Natural killer cell (primary cell): ENCODE results near the gene SMARCD1. TPM values are rescaled to one million over a fixed set of nuclear protein-coding genes. Genes with fewer than 3 reads are reported as not detected.

Experiments used
- ATAC-seq, 3 donors: fragments of 150-1000 bp in 2 of 3; fragments of 200-7000 bp in 1 of 3; cut with Tn5 transposase; 1 replicate in 1 of 3; 2 replicates in 2 of 3; pipeline ENCODE4 v1.10.0; 2021; ENCODE audit warnings: mild to moderate bottlenecking in 2 of 3, moderate library complexity in 2 of 3
- DNase-seq, 2 donors: peaks; one replicate each; pipeline versions ENCODE4 v3.0.0 to v3.0.0-alpha.2; 2013 to 2021; ENCODE audit warnings: mixed read lengths in 1 of 2
- H3K27ac ChIP-seq: one replicate; pipeline ENCODE4 v1.5.1; 2013; ENCODE audit warnings: mild to moderate bottlenecking, low read length
- H3K27me3 ChIP-seq: one replicate; pipeline ENCODE4 v1.6.1; 2013; ENCODE audit warnings: low read length; ENCODE audit not compliant: control insufficient read depth, insufficient read depth
- H3K36me3 ChIP-seq: one replicate; pipeline ENCODE4 v1.6.1; 2013; ENCODE audit warnings: low read length; ENCODE audit not compliant: control insufficient read depth, insufficient read depth
- H3K4me1 ChIP-seq: one replicate; pipeline ENCODE4 v1.6.1; 2013; ENCODE audit warnings: low read length; ENCODE audit not compliant: control insufficient read depth, insufficient read depth
- H3K4me3 ChIP-seq: one replicate; pipeline ENCODE4 v1.5.1; 2013; ENCODE audit warnings: low read length
- H3K9me3 ChIP-seq: one replicate; pipeline ENCODE4 v1.6.1; 2013; ENCODE audit warnings: low read length; ENCODE audit not compliant: control insufficient read depth, insufficient read depth
- H3K27ac Mint-ChIP-seq, 2 donors: one replicate each; pipeline ENCODE4 v1.8.0; 2022; ENCODE audit warnings: mild to moderate bottlenecking in 2 of 2, mixed read lengths in 2 of 2, moderate library complexity in 1 of 2
- H3K27me3 Mint-ChIP-seq, 2 donors: one replicate each; pipeline ENCODE4 v1.8.0; 2022; ENCODE audit warnings: low read depth in 2 of 2, mixed read lengths in 2 of 2
- H3K36me3 Mint-ChIP-seq: one replicate; pipeline ENCODE4 v1.8.0; 2022; ENCODE audit warnings: mixed read lengths
- H3K4me1 Mint-ChIP-seq, 2 donors: one replicate each; pipeline ENCODE4 v1.8.0; 2022; ENCODE audit warnings: mixed read lengths in 2 of 2
- H3K4me3 Mint-ChIP-seq: one replicate; pipeline ENCODE4 v1.8.0; 2022; ENCODE audit warnings: mild to moderate bottlenecking, moderate library complexity, mixed read lengths
- H3K9me3 Mint-ChIP-seq, 2 donors: one replicate each; pipeline ENCODE4 v1.8.0; 2022; ENCODE audit warnings: mixed read lengths in 2 of 2
- CTCF ChIP-seq: fragments of 200-600 bp; IDR thresholded peaks from one replicate; pipeline ENCODE4 v1.8.0; 2022; ENCODE audit warnings: antibody characterized with exemption
- WGBS: methylation state at CpG from one replicate; pipeline ENCODE4 v1.1.7; 2013; ENCODE audit warnings: missing lambda C conversion rate; ENCODE audit not compliant: insufficient coverage; 5-methylcytosine and 5-hydroxymethylcytosine counted together
- intact Hi-C: fragments of 100-400 bp; cut with micrococcal nuclease; formaldehyde crosslinking; loops from one replicate; pipeline ENCODE4 v1.14.2; 2022
- total RNA-seq, 4 donors: library from RNA; stranded (reverse); fragments of 120-200 nt in 1 of 4; gene quantifications; one replicate each; pipeline versions ENCODE4 v1.2.3 to v1.2.4, GENCODE V29; 2013 to 2022

Gene SMARCD1
- total RNA-seq, 3 donors from 2014 or later (not counting 1 experiment from before 2014, with no cell fraction given) = 81.3 to 97.0 (median 88.6) TPM

- no peak for TF ChIP-seq CTCF
- intact Hi-C loops = no loop called here
- peaks cover 6 to 7% of the 10 kb centered on the region in 2 donors for H3K4me1 Mint-ChIP-seq
- Histone ChIP-seq H3K9me3 (no peaks in the 10 kb centered on the region), H3K27me3 (peaks cover 5% of the 10 kb centered on the region), H3K36me3 (no peaks in the 10 kb centered on the region), H3K27ac (no peak overlapping the region), H3K4me1 (no peaks in the 10 kb centered on the region), H3K4me3 (no peak overlapping the region)
- peaks cover 28 to 33% of the 10 kb centered on the region in 2 donors for H3K27me3 Mint-ChIP-seq
- no peaks in the 10 kb centered on the region for H3K9me3 Mint-ChIP-seq
- DNase-seq (no peak), ATAC-seq (no peak)
- WGBS = 64% methylated on average over 4 of the region's 5 CpGs
- no peak overlapping the region for H3K27ac Mint-ChIP-seq
- no peak overlapping the region for H3K4me3 Mint-ChIP-seq
- no peaks in the 10 kb centered on the region for H3K36me3 Mint-ChIP-seq
These were observed 22.2 kb upstream of the SMARCD1 start for GRCh38 chr12:50062728-50063460.

DNA sequence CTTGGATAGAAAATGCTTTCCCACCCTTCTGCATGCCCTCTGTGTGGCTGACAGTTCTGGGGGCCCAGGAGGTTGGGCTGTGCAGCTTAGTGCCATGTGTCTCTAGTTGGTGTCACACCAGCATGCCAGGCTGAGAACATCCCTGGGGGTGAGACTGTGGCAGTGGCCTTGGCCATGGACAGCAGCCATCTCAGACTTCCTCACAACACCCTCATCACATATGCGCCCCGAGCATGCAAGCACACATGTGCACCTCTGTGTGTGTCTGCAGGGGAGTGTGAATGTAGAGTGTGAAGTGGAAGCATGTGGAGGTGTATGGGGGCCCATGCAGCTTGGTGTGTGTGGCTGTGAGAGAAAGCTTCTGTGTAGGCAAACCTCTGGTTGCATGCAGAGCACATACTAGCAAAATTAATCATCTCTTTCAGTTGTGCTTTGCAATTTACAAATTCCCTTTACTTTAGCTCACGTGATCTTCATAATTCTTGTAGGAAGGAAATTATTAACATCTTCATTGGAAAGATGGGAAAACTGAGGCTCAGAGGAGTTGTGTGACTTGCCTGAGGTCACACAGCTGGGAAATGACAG, 19.3 kb upstream of the SMARCD1 start:
- no peak overlapping the region for H3K4me3 ChIP-seq
- no peak overlapping the region for H3K27ac ChIP-seq
- H3K9me3 Mint-ChIP-seq = no peaks in the 10 kb centered on the region
- TF ChIP-seq CTCF = no peak
- intact Hi-C loops = no loop called here
- H3K27me3 Mint-ChIP-seq = peaks cover 14 to 17% of the 10 kb centered on the region in 2 donors
- no peaks in the 10 kb centered on the region for H3K36me3 ChIP-seq
- no peak for ATAC-seq
- WGBS = 83% methylated on average over 2 of the region's 3 CpGs
- no peaks in the 10 kb centered on the region for H3K9me3 ChIP-seq
- peaks cover 6% of the 10 kb centered on the region for H3K4me1 ChIP-seq
- no peaks in the 10 kb centered on the region for H3K27me3 ChIP-seq
- H3K4me1 Mint-ChIP-seq = peaks cover 0 to 6% of the 10 kb centered on the region in 2 donors
- no peak overlapping the region for H3K27ac Mint-ChIP-seq
- no peaks in the 10 kb centered on the region for H3K36me3 Mint-ChIP-seq
- no peak for DNase-seq
- no peak overlapping the region for H3K4me3 Mint-ChIP-seq

- Histone ChIP-seq H3K4me3 (no peak overlapping the region), H3K4me1 (peaks cover 6% of the 10 kb centered on the region), H3K9me3 (no peaks in the 10 kb centered on the region), H3K27ac (no peak overlapping the region), H3K36me3 (no peaks in the 10 kb centered on the region), H3K27me3 (no peaks in the 10 kb centered on the region)
- Mint-ChIP-seq H3K9me3 (no peaks in the 10 kb centered on the region), H3K27ac (no peak overlapping the region), H3K36me3 (no peaks in the 10 kb centered on the region), H3K4me1 (peaks cover 0 to 6% of the 10 kb centered on the region in 2 donors), H3K27me3 (peaks cover 10 to 11% of the 10 kb centered on the region in 2 donors), H3K4me3 (no peak overlapping the region)
- DNase-seq (no peak), ATAC-seq (no peak)
- intact Hi-C loops = no loop called here
- TF ChIP-seq CTCF = no peak
- 67% methylated on average over 5 of the region's 5 CpGs for WGBS
These were observed 18.7 kb upstream of the SMARCD1 start for GRCh38 chr12:50066402-50066801.
